IMR-90 (cell line): ENCODE data around the gene FAM174C. TPM values are rescaled to one million over a fixed set of nuclear protein-coding genes. Genes with fewer than 3 reads are reported as not detected.

Experiments
- ATAC-seq: fragments of 200-7000 bp; cut with Tn5 transposase; 2 replicates; pipeline ENCODE4 v1.9.1; 2020; ENCODE audit warnings: low read depth, mild to moderate bottlenecking, moderate library complexity
- BruUV-seq: library from RNA; stranded (reverse); fragments of 400-500 nt; replicated peaks from 2 replicates; lab custom pipeline; 2021; lab: Mats Ljungman, UMichigan
- CTCF ChIA-PET: fragments of 300-600 bp; formaldehyde crosslinking; extraction: SDS; loops from one replicate; lab custom pipeline; 2021; ENCODE audit warnings: antibody characterized with exemption; lab: Yijun Ruan, JAX
- POLR2A ChIA-PET: fragments of 300-600 bp; sonication (Branson Sonifier 250); formaldehyde crosslinking; loops from one replicate; lab custom pipeline; 2022; ENCODE audit warnings: antibody characterized with exemption; ENCODE audit not compliant: unreplicated experiment; lab: Charles Lee
- DNase-seq: peaks from one replicate; pipeline ENCODE4 v3.0.0; 2013
- H2AFZ ChIP-seq: replicated peaks from 2 replicates; pipeline ENCODE3; 2013; ENCODE audit warnings: low read length, mild to moderate bottlenecking; ENCODE audit not compliant: poor library complexity
- H2AK5ac ChIP-seq: 2 replicates; pipeline ENCODE4 v1.6.1; 2013; ENCODE audit warnings: low read depth, low read length, inconsistent platforms
- H2AK9ac ChIP-seq: replicated peaks from 2 replicates; pipeline ENCODE3; 2013; ENCODE audit warnings: mild to moderate bottlenecking, low read depth, low read length, moderate library complexity; ENCODE audit not compliant: poor library complexity
- H2BK120ac ChIP-seq: 2 replicates; pipeline ENCODE4 v1.6.1; 2013; ENCODE audit warnings: low read depth, low read length, inconsistent platforms
- H2BK15ac ChIP-seq: 3 replicates; pipeline ENCODE4 v1.6.1; 2013; ENCODE audit warnings: low read depth, low read length, inconsistent platforms
- H2BK20ac ChIP-seq: 2 replicates; pipeline ENCODE4 v1.6.1; 2013; ENCODE audit warnings: low read depth, mild to moderate bottlenecking, inconsistent platforms, low read length, moderate library complexity
- H2BK5ac ChIP-seq: 2 replicates; pipeline ENCODE4 v1.6.1; 2013; ENCODE audit warnings: mild to moderate bottlenecking, low read depth, low read length, inconsistent platforms; ENCODE audit not compliant: poor library complexity, severe bottlenecking
- H3K14ac ChIP-seq: replicated peaks from 2 replicates; pipeline ENCODE4 v1.6.1; 2013; ENCODE audit warnings: low read depth, low read length, inconsistent platforms
- H3K18ac ChIP-seq: 2 replicates; pipeline ENCODE4 v1.6.1; 2013; ENCODE audit warnings: low read depth, low read length, control low read depth
- H3K23ac ChIP-seq: 2 replicates; pipeline ENCODE4 v1.6.1; 2013; ENCODE audit warnings: low read depth, low read length, inconsistent platforms
- H3K27ac ChIP-seq: 2 replicates; pipeline ENCODE4 v1.5.1; 2013; ENCODE audit warnings: mild to moderate bottlenecking, control low read depth, low read length; ENCODE audit not compliant: insufficient read depth
- H3K27me3 ChIP-seq: 2 replicates; pipeline ENCODE4 v1.6.1; 2013; ENCODE audit warnings: low read length; ENCODE audit not compliant: control insufficient read depth, insufficient read depth
- H3K36me3 ChIP-seq: 2 replicates; pipeline ENCODE4 v1.6.1; 2013; ENCODE audit warnings: low read length, mixed read lengths; ENCODE audit not compliant: control insufficient read depth, insufficient read depth
- H3K4ac ChIP-seq: 2 replicates; pipeline ENCODE4 v1.6.1; 2013; ENCODE audit warnings: low read depth, low read length, inconsistent platforms
- H3K4me1 ChIP-seq: 2 replicates; pipeline ENCODE4 v1.6.1; 2013; ENCODE audit warnings: low read length, mixed read lengths; ENCODE audit not compliant: control insufficient read depth, insufficient read depth
- H3K4me2 ChIP-seq: 2 replicates; pipeline ENCODE4 v1.6.1; 2013; ENCODE audit warnings: low read depth, mild to moderate bottlenecking, control low read depth, low read length, moderate library complexity
- H3K4me3 ChIP-seq: 2 replicates; pipeline ENCODE4 v1.5.1; 2013; ENCODE audit warnings: low read depth, mild to moderate bottlenecking, control low read depth, low read length, moderate library complexity; ENCODE audit not compliant: insufficient read depth
- H3K56ac ChIP-seq: 2 replicates; pipeline ENCODE4 v1.6.1; 2013; ENCODE audit warnings: low read length, inconsistent platforms; ENCODE audit not compliant: insufficient read depth; ENCODE audit errors: extremely low read depth
- H3K79me1 ChIP-seq, 2 experiments: 2 replicates each; pipeline ENCODE4 v1.6.1; 2013; ENCODE audit warnings: low read length in 2 of 2, inconsistent platforms in 1 of 2, low read depth in 1 of 2
- H3K9ac ChIP-seq: 2 replicates; pipeline ENCODE4 v1.6.1; 2013; ENCODE audit warnings: low read depth, low read length, control low read depth
- H3K9me1 ChIP-seq: 2 replicates; pipeline ENCODE4 v1.6.1; 2013; ENCODE audit warnings: low read length, inconsistent platforms; ENCODE audit not compliant: insufficient read depth
- H3K9me3 ChIP-seq: 2 replicates; pipeline ENCODE4 v1.6.1; 2013; ENCODE audit warnings: low read length; ENCODE audit not compliant: control insufficient read depth, insufficient read depth
- H4K20me1 ChIP-seq: 2 replicates; pipeline ENCODE4 v1.6.1; 2013; ENCODE audit warnings: low read length, inconsistent platforms; ENCODE audit not compliant: insufficient read depth
- H4K5ac ChIP-seq: 2 replicates; pipeline ENCODE4 v1.6.1; 2013; ENCODE audit warnings: mild to moderate bottlenecking, low read depth, low read length, control low read depth
- H4K8ac ChIP-seq, 2 experiments: 2 replicates each; pipeline ENCODE4 v1.6.1; 2013; ENCODE audit warnings: low read depth in 2 of 2, low read length in 2 of 2, control low read depth in 1 of 2, inconsistent platforms in 1 of 2
- H4K91ac ChIP-seq: 2 replicates; pipeline ENCODE4 v1.6.1; 2013; ENCODE audit warnings: low read depth, low read length, inconsistent platforms; ENCODE audit not compliant: insufficient read depth
- FOS ChIP-seq: fragments of 150-350 bp; IDR thresholded peaks from 2 replicates; pipeline ENCODE4 v1.6.1; 2016; ENCODE audit warnings: low read depth, low read length
- NFE2L2 ChIP-seq: fragments of 150-350 bp; IDR thresholded peaks from 2 replicates; pipeline ENCODE4 v1.6.1; 2016; ENCODE audit warnings: low read depth, mild to moderate bottlenecking, low read length
- WGBS, 2 experiments: methylation state at CpG; one replicate each; pipeline versions ENCODE4 v1.1.5 to v1.1.7; 2013; ENCODE audit warnings: missing lambda C conversion rate in 2 of 2; ENCODE audit not compliant: insufficient read length in 1 of 2; ENCODE audit errors: extremely low coverage in 2 of 2; 5-methylcytosine and 5-hydroxymethylcytosine counted together
- dilution Hi-C: fragments of 300-500 bp; cut with HindIII; formaldehyde crosslinking; loops from one replicate; pipeline ENCODE4 v1.14.3; 2018; ENCODE audit warnings: low sequenced_read_pairs; ENCODE audit not compliant: unreplicated experiment
- in situ Hi-C: fragments of 300-500 bp; cut with MboI; formaldehyde crosslinking; loops from 3 replicates; pipeline ENCODE4 v1.14.3; 2019; ENCODE audit warnings: low sequenced_read_pairs, inconsistent platforms, mixed read lengths
- intact Hi-C: fragments of 100-400 bp; cut with micrococcal nuclease; formaldehyde crosslinking; loops from 2 replicates; pipeline ENCODE4 v1.10.0; 2022
- polyA plus RNA-seq, 3 experiments: library from polyadenylated mRNA; depleted of rRNA; stranded (reverse); fragments of >200 nt; gene quantifications; 2 replicates each; pipeline ENCODE4 v1.2.3, GENCODE V29; 2012; ENCODE audit warnings: low replicate concordance in 1 of 3
- total RNA-seq: library from RNA; depleted of rRNA; stranded (reverse); fragments of >200 nt; gene quantifications from 2 replicates; pipeline ENCODE4 v1.2.3, GENCODE V29; 2012

Gene FAM174C
- total and polyA plus RNA-seq, 2 of the 4 experiments (the other 2 are of a cell fraction) = 7.5 to 61.8 TPM

DNA sequence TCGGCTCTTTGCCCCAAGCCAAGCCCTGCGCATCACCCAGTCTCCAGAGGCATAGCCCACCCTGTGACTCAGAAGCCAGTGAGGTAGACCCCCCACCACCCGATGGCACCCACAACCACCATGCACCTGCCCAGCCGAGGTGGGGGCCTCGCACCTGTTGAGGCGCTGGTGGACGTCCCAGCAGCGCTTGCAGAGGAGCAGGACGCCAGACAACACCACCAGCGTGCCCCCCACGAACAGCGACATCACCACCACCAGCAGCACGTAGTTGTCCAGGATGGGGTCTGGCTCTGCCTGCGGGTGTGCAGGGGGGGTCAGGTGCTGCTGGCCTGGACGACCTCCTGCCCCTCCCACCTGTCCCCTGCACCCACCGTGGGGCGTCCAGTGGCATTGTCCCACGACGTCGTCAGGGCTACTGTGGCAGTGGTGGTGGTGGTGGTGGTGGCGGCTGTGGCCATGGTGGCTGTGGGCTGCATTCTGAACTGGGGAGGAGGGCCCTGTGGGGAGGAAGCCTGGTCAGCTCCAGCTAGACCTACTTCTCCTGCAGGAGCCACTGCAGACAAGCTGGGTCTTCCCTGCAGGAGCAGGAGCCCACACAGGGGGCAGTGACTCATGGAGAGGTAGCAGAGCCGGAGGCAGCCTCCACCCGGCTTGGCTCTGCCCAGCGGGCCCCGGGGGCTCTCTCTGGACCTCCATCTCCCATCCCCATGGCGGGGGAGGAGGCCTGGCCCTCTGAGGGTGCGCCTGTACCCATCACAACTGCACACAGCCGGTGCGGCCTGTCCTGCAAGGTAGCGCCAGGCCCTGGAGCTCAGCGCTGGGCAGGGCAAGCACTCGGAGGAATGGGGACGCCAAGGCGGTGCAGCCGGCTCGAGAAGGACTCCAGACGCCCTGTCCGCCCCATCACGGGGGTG, 39.4 kb upstream of the FAM174C start:
- H3K9ac ChIP-seq = no peak overlapping the region
- H2BK5ac ChIP-seq = no peak overlapping the region
- no peak overlapping the region; the same call in 1 of the 2 replicates for H3K4ac ChIP-seq
- peaks cover 35% of the 10 kb centered on the region for H4K20me1 ChIP-seq
- ATAC-seq (no peak), DNase-seq (peak; percentile 50)
- H4K5ac ChIP-seq = no peak overlapping the region
- ChIA-PET CTCF (no interaction called here), POLR2A (no interaction called here)
- intact Hi-C loops (no loop called here), dilution Hi-C loops (no loop called here), in situ Hi-C loops (no loop called here)
- H4K91ac ChIP-seq = no peak overlapping the region
- H2BK20ac ChIP-seq = no peak overlapping the region
- WGBS, 2 experiments = 86% methylated on average over 4 of the region's 39 CpGs; no CpG with 5 or more reads in 1 of the 2 experiments
- no peaks in the 10 kb centered on the region for H3K9me3 ChIP-seq
- H3K14ac ChIP-seq = 0 out of 2 replicates have a peak overlapping the region, but pooled peaks have one; percentile 32
- no TSS peak for BruUV-seq
- peaks cover 10 to 38% of the 10 kb centered on the region in 2 experiments for H3K79me1 ChIP-seq
- peak overlapping the region; percentile 26; the same call in 1 of the 2 replicates for H3K27ac ChIP-seq
- H3K18ac ChIP-seq = no peak overlapping the region
- peaks cover 30% of the 10 kb centered on the region for H3K4me1 ChIP-seq
- no peak overlapping the region for H3K56ac ChIP-seq
- H3K23ac ChIP-seq = no peak overlapping the region
- H2BK120ac ChIP-seq = no peak overlapping the region
- peak overlapping the region; percentile 72 for H2AFZ ChIP-seq
- peak overlapping the region; percentile 94 for H3K4me3 ChIP-seq
- H4K8ac ChIP-seq = no peak overlapping the region; a peak in 1 of 4 replicates
- no peaks in the 10 kb centered on the region for H3K9me1 ChIP-seq
- peak overlapping the region; percentile 91 for H2AK9ac ChIP-seq
- H3K36me3 ChIP-seq = peaks cover 32% of the 10 kb centered on the region
- H3K27me3 ChIP-seq = no peaks in the 10 kb centered on the region
- no peak overlapping the region for H2BK15ac ChIP-seq
- peak overlapping the region; percentile 59 for H2AK5ac ChIP-seq
- TF ChIP-seq NFE2L2 (no peak), FOS (0 out of 2 replicates have a peak, but pooled peaks have one; percentile 3)
- peak overlapping the region; percentile 78; the same call in 1 of the 2 replicates for H3K4me2 ChIP-seq
